NT2/D1 (cell line): Measurements from ENCODE around the gene YKT6.

Source experiments
- SUZ12 ChIP-seq: IDR thresholded peaks from 2 replicates; pipeline ENCODE4 v1.6.1; 2011; ENCODE audit not compliant: insufficient read length, insufficient read depth; ENCODE audit errors: extremely low read depth
- YY1 ChIP-seq: IDR thresholded peaks from 2 replicates; pipeline ENCODE4 v1.6.1; 2011; ENCODE audit not compliant: insufficient read length, insufficient read depth
- ZNF274 ChIP-seq: IDR thresholded peaks from 2 replicates; pipeline ENCODE4 v1.6.1; 2011; ENCODE audit warnings: mild to moderate bottlenecking, low read depth, low read length

DNA sequence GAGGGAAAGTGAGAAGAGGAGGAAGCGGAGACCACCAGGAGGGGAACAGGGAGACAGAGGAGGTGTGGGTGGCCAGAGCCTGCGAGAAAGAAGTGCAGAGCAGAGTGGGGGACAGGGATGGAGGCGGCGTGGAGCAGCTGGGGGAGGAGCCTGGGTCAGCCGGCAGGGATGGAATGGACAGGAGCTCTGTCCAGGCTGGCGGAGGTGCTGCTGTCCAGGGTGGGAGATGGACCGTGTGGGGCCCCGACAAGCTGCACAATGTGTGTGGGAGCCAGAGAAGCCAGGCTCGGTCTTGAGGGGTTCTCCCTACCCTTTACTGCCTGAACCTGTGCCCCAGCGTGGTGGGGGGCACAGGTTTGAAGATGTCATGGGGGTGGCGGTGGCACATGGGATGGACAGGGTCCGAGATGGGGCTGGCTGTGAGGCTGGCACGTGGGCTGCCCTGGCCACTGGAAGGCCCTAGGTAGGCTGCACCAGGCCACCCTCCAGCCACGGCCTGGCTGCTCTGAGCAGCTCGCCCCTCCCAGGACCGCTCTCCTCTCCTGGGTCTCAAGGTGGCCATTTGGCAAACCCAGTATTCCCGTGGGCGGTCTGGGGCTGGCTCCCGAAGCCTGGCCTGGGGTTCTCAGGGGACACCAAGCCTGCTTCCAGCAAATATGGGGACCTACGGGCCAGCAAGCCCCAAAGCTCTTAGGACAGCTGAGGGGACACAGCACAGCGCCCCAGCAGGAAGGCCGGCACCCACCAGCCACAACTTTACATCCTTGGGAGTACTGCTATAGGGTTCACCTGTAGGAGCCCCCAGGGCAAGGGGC lies 32.3 kb downstream of the YKT6 start:
- TF ChIP-seq YY1: no peak
- no peak for TF ChIP-seq SUZ12
- TF ChIP-seq ZNF274: no peak
